ENCODE measurements around the gene SOAT2. TPM values are rescaled to one million over a fixed set of nuclear protein-coding genes. Genes with fewer than 3 reads are reported as not detected.

Gene SOAT2
- total RNA-seq, 1 experiment from 2014 or later = not detected

DNA sequence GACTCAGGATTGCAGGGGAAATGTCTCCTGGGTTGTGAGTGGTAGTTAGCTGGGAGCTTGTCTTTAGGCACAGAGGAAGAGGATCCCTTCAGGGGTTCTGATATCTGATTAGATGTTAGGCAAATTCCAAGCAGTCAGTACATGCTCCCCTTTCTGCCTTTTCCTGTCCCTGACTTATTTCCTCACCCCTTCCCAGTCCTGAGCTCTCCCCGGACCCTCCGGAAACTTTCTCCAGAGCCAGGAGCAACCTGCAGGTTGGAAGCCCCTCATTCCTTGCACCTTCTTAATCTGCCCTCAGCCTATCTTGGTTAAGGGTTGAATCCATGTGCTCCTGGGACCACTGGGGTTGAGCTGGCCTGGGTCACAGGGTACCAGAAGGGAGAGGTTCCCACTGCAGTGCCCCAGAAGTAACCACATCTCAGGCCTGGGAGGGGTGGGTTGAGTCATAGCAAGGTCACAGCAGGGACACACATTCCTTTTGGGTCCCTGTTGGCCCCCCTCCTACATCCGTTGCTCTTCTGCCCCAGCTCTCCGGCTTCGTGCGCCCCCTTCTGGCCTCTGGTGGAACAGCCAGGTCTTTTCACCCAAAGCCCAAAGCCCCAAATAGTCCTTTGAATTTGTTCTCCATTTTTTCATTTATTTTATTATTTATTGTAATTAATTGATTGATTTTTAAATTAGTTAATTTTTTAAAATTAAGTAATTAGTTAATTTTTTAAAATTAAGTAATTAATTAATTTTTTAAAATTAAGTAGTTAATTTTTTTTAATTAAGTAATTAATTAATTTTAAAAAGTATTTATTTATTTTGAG, 4.0 kb upstream of the SOAT2 start:
- H3K27me3 Mint-ChIP-seq (ENCODE audit: low read depth) = peaks cover 64% of the 10 kb centered on the region
- H3K4me1 Mint-ChIP-seq = peaks cover 27 to 37% of the 10 kb centered on the region in 2 experiments
- peaks cover 0 to 3% of the 10 kb centered on the region in 2 experiments; a peak in 1 of 5 replicates for H3K9me3 Mint-ChIP-seq
- Histone ChIP-seq H3K4ac (ENCODE audit: low read depth, low read length) (no peak overlapping the region), H4K5ac (ENCODE audit: insufficient read length, low read depth, low read length) (no peak overlapping the region), H3K9me3 (ENCODE audit: control insufficient read depth, low read depth, low read length) (no peaks in the 10 kb centered on the region), H2BK15ac (ENCODE audit: low read depth, low read length) (no peak overlapping the region), H3K27ac (ENCODE audit: insufficient read length, low read depth, low read length) (no peak overlapping the region), H3K23ac (ENCODE audit: insufficient read length, low read depth, low read length) (no peak overlapping the region), H3K23me2 (ENCODE audit: insufficient read length, low read depth, low read length, poor library complexity, severe bottlenecking) (peaks cover 24% of the 10 kb centered on the region), H3K79me1 (ENCODE audit: insufficient read depth, low read depth, low read length, poor library complexity, severe bottlenecking) (no peaks in the 10 kb centered on the region), H3K9ac (ENCODE audit: extremely low read depth, insufficient read length, low read length) (no peak overlapping the region), H2AFZ (ENCODE audit: low read length) (no peak overlapping the region), H3K4me1 (ENCODE audit: insufficient read depth, low read length) (peaks cover 6% of the 10 kb centered on the region; the same call in 1 of the 2 replicates), H2BK20ac (ENCODE audit: low read depth, low read length, poor library complexity, severe bottlenecking) (no peak overlapping the region), H3T11ph (ENCODE audit: low read length) (no peak overlapping the region), H3K27me3 (ENCODE audit: insufficient read depth, low read length) (no peaks in the 10 kb centered on the region; the same call in 1 of the 2 replicates), H4K8ac (replicated peaks; ENCODE audit: insufficient read length, low read depth, low read length) (no peak overlapping the region), H3K14ac (ENCODE audit: insufficient read depth, low read length) (no peak overlapping the region), H2BK120ac (ENCODE audit: low read depth, low read length, poor library complexity, severe bottlenecking) (no peak overlapping the region), H2BK12ac (ENCODE audit: insufficient read length, low read depth, low read length) (no peak overlapping the region), H2BK5ac (ENCODE audit: insufficient read length, low read length) (no peak overlapping the region), H3K18ac (ENCODE audit: insufficient read length, low read depth, low read length) (no peak overlapping the region), H3K79me2 (ENCODE audit: insufficient read depth, low read length) (no peaks in the 10 kb centered on the region), H3K56ac (ENCODE audit: insufficient read length, low read depth, low read length) (no peak overlapping the region), H2AK5ac (ENCODE audit: insufficient read length, low read length) (no peak overlapping the region), H3K4me2 (ENCODE audit: insufficient read depth, insufficient read length, low read length) (peak overlapping the region; percentile 98), H4K20me1 (ENCODE audit: control insufficient read depth, insufficient read depth, insufficient read length) (no peaks in the 10 kb centered on the region), H4K91ac (ENCODE audit: insufficient read length, low read depth, low read length) (no peak overlapping the region)
- no peaks in the 10 kb centered on the region; a peak in 1 of 7 replicates for H3K36me3 Mint-ChIP-seq (ENCODE audit: insufficient read depth in 1 of 3, low read depth in 3 of 3)
- TF ChIP-seq, protein P1, sequence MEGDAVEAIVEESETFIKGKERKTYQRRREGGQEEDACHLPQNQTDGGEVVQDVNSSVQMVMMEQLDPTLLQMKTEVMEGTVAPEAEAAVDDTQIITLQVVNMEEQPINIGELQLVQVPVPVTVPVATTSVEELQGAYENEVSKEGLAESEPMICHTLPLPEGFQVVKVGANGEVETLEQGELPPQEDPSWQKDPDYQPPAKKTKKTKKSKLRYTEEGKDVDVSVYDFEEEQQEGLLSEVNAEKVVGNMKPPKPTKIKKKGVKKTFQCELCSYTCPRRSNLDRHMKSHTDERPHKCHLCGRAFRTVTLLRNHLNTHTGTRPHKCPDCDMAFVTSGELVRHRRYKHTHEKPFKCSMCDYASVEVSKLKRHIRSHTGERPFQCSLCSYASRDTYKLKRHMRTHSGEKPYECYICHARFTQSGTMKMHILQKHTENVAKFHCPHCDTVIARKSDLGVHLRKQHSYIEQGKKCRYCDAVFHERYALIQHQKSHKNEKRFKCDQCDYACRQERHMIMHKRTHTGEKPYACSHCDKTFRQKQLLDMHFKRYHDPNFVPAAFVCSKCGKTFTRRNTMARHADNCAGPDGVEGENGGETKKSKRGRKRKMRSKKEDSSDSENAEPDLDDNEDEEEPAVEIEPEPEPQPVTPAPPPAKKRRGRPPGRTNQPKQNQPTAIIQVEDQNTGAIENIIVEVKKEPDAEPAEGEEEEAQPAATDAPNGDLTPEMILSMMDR (conservative IDR thresholded peaks at IDR 0.05) = peak; percentile 99
- DNase-seq = peak; percentile 88
- H3K27ac Mint-ChIP-seq = no peak overlapping the region
- peak overlapping the region; percentile 68 to 91 for H3K4me3 Mint-ChIP-seq
- no CpG with 5 or more reads among the region's 6 CpGs for WGBS (ENCODE audit: extremely low coverage, insufficient read length, low lambda C conversion rate)

Data from H9 (cell line).